LHCN-M2 (cell line): ENCODE measurements around the gene CPNE6. TPM values are rescaled to one million over a fixed set of nuclear protein-coding genes. Genes with fewer than 3 reads are reported as not detected.

Source experiments
- DNase-seq: peaks from one replicate; pipeline ENCODE4 v3.0.0-alpha.2; 2012; ENCODE audit warnings: low read depth
- total RNA-seq: library from RNA; depleted of rRNA; stranded (reverse); fragments of >200 nt; gene quantifications from 2 replicates; pipeline ENCODE4 v1.2.3, GENCODE V29; 2014

Gene CPNE6
- total RNA-seq, 1 experiment from 2014 or later, result not detected

GRCh38 chr14:24085215-24085614, 13.9 kb downstream of the CPNE6 start:
- DNase-seq, result no peak

- no peak for DNase-seq
Measured at GRCh38 chr14:24086193-24086955, 15.0 kb downstream of the CPNE6 start.

GRCh38 chr14:24087004-24087403, 15.6 kb downstream of the CPNE6 start:
- no peak for DNase-seq

- no peak for DNase-seq
Measured at GRCh38 chr14:24088095-24088494, 16.7 kb downstream of the CPNE6 start.

GRCh38 chr14:24089890-24090289, 18.5 kb downstream of the CPNE6 start:
- DNase-seq, result no peak

GRCh38 chr14:24092110-24092504, 20.7 kb downstream of the CPNE6 start:
- no peak for DNase-seq

- no peak for DNase-seq
Measured at GRCh38 chr14:24092505-24093206, 21.3 kb downstream of the CPNE6 start.

- DNase-seq, result no peak
Measured at GRCh38 chr14:24093207-24093900, 22.0 kb downstream of the CPNE6 start.

- peak; percentile 70 for DNase-seq
Measured at GRCh38 chr14:24093901-24094840, 22.8 kb downstream of the CPNE6 start, which contains the start of gene PCK2. Gene PCK2 (plus strand): TSS chr14:24094311. CDS start chr14:24094406, 95 bp downstream.

- no peak for DNase-seq
Measured at GRCh38 chr14:24094841-24095270, 23.5 kb downstream of the CPNE6 start.

- DNase-seq, result peak; percentile 11
Measured at GRCh38 chr14:24095271-24096068, 24.1 kb downstream of the CPNE6 start.

- no peak for DNase-seq
Measured at GRCh38 chr14:24096545-24097181, 25.3 kb downstream of the CPNE6 start.

- no peak for DNase-seq
Measured at GRCh38 chr14:24098229-24098926, 27.0 kb downstream of the CPNE6 start.

GRCh38 chr14:24098927-24099813, 27.8 kb downstream of the CPNE6 start:
- DNase-seq, result no peak

GRCh38 chr14:24100197-24100981, 29.0 kb downstream of the CPNE6 start:
- DNase-seq, result no peak

- no peak for DNase-seq
Measured at GRCh38 chr14:24100982-24101494, 29.7 kb downstream of the CPNE6 start.
